Mesothelial cell of epicardium (in vitro differentiated cells): ENCODE results near the gene ARHGEF25. TPM values are rescaled to one million over a fixed set of nuclear protein-coding genes. Genes with fewer than 3 reads are reported as not detected.
A peak's percentile ranks its signal among the peaks of the same experiment; 100 is the strongest.

Experiments
- DNase-seq, 2 experiments: peaks; one replicate each; pipeline ENCODE4 v3.0.0; 2021; ENCODE audit warnings: low spot score in 2 of 2; ENCODE audit not compliant: unreplicated experiment in 2 of 2
- H3K27ac Mint-ChIP-seq: 2 replicates; pipeline ENCODE4 v1.8.0; 2021; ENCODE audit warnings: mixed read lengths
- H3K27me3 Mint-ChIP-seq: 2 replicates; pipeline ENCODE4 v1.8.0; 2021; ENCODE audit warnings: low read depth, mixed read lengths
- H3K36me3 Mint-ChIP-seq: 2 replicates; pipeline ENCODE4 v1.8.0; 2021; ENCODE audit warnings: mixed read lengths
- H3K4me1 Mint-ChIP-seq: 2 replicates; pipeline ENCODE4 v1.8.0; 2021; ENCODE audit warnings: mixed read lengths
- H3K4me3 Mint-ChIP-seq: 2 replicates; pipeline ENCODE4 v1.8.0; 2021; ENCODE audit warnings: mild to moderate bottlenecking, moderate library complexity, mixed read lengths
- H3K9me3 Mint-ChIP-seq: 2 replicates; pipeline ENCODE4 v1.8.0; 2021; ENCODE audit warnings: mixed read lengths
- CTCF ChIP-seq: fragments of 200-600 bp; sonication (generic); IDR thresholded peaks from one replicate; pipeline ENCODE4 v1.5.0; 2021; ENCODE audit warnings: antibody characterized with exemption; ENCODE audit not compliant: unreplicated experiment
- total RNA-seq: library from RNA; stranded (reverse); gene quantifications from 3 replicates; pipeline ENCODE4 v1.2.1, GENCODE V29; 2021

ARHGEF25 gene
- total RNA-seq, 1 donor from 2014 or later = 65.0 TPM

- H3K36me3 Mint-ChIP-seq = peaks cover 38% of the 10 kb centered on the region
- H3K27me3 Mint-ChIP-seq = peaks cover 99% of the 10 kb centered on the region
- no peaks in the 10 kb centered on the region for H3K9me3 Mint-ChIP-seq
- peak overlapping the region; percentile 65 for H3K4me3 Mint-ChIP-seq
- H3K4me1 Mint-ChIP-seq = peaks cover 14% of the 10 kb centered on the region
- TF ChIP-seq CTCF = no peak
- no peak for DNase-seq
- no peak overlapping the region for H3K27ac Mint-ChIP-seq
Observed at GRCh38 chr12:57620245-57620935, 9.2 kb downstream of the ARHGEF25 start.

GRCh38 chr12:57620936-57621496 is 9.8 kb downstream of the ARHGEF25 start:
- peaks cover 14% of the 10 kb centered on the region for H3K4me1 Mint-ChIP-seq
- no peak for DNase-seq
- H3K27me3 Mint-ChIP-seq = peaks cover 99% of the 10 kb centered on the region
- H3K36me3 Mint-ChIP-seq = peaks cover 31% of the 10 kb centered on the region
- TF ChIP-seq CTCF = no peak
- H3K27ac Mint-ChIP-seq = no peak overlapping the region
- H3K9me3 Mint-ChIP-seq = no peaks in the 10 kb centered on the region
- H3K4me3 Mint-ChIP-seq = peak overlapping the region; percentile 65

- H3K36me3 Mint-ChIP-seq = peaks cover 25% of the 10 kb centered on the region
- H3K4me3 Mint-ChIP-seq = peak overlapping the region; percentile 65
- H3K9me3 Mint-ChIP-seq = no peaks in the 10 kb centered on the region
- H3K4me1 Mint-ChIP-seq = peaks cover 14% of the 10 kb centered on the region
- peak; percentile 90 for TF ChIP-seq CTCF
- no peak overlapping the region for H3K27ac Mint-ChIP-seq
- peaks cover 99% of the 10 kb centered on the region for H3K27me3 Mint-ChIP-seq
- DNase-seq = peak; percentile 67 to 83
Observed at GRCh38 chr12:57621497-57622292, 10.5 kb downstream of the ARHGEF25 start.

DNA sequence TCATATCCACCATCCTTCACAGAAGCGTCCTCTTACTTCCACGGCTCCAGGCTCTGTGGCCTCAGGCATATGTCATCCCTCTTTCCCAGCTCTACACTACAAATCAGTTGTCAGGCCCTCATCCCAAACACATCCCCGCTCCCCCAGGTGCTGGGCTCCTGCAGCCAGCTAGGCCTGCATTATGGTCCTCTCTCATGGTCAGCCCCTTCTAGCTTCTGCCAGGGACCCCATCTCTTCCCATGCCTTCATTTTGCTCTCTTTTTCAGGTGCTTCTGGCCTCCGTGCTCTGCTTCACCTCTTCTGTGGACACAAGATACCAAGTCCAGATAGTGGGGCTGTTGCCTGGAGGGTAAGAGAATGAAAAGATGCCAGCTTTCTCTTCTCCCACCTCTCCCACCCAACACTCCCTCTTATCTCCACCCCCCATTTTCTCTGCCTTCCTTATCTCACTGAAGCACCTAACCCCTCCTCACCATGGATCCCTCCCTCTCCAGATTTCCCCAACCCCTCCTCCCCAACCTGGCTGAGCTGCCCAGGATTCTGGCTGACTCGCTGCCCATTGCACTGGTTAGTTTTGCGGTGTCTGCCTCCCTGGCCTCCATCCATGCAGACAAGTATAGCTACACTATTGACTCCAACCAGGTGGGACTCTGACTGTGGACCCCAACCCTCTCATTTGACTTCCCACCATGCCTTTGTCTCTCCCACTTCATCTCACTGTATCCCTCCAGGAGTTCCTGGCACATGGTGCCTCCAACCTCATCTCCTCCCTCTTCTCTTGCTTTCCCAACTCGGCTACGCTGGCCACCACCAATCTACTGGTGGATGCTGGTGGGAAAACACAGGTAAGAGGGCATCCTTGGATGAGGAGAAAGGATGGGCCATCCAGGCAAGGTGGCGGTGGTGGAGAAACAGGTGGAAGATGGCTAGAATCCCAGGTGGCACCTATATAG is 11.3 kb downstream of the ARHGEF25 start:
- Mint-ChIP-seq H3K9me3 (no peaks in the 10 kb centered on the region), H3K27ac (no peak overlapping the region), H3K27me3 (peaks cover 100% of the 10 kb centered on the region), H3K4me1 (peaks cover 14% of the 10 kb centered on the region), H3K36me3 (peaks cover 17% of the 10 kb centered on the region), H3K4me3 (no peak overlapping the region)
- no peak for DNase-seq
- no peak for TF ChIP-seq CTCF

DNA sequence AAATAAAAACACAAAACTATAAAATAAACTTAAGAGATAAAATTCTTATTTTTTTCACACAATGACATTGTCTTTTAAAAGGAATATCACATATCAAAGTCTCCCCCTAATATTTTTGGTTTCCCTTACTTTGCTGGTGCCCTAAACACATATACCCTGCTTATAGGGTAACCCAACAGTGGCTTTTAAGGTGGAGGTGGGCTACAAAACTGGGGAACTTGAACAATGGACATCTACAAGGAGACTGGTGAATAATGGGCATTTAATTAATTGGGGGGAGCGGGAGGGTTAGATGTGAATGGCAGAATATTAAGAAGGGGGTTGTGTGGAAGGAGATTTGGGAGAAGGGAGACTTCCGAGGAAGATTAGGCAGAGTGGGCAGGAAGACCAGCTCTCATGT is 12.2 kb downstream of the ARHGEF25 start:
- Mint-ChIP-seq H3K4me3 (no peak overlapping the region), H3K27ac (no peak overlapping the region), H3K36me3 (peaks cover 10% of the 10 kb centered on the region), H3K9me3 (no peaks in the 10 kb centered on the region), H3K27me3 (peaks cover 100% of the 10 kb centered on the region), H3K4me1 (peaks cover 14% of the 10 kb centered on the region)
- TF ChIP-seq CTCF = no peak
- no peak for DNase-seq
